HFF-Myc (cell line): ENCODE measurements around the gene UBE2G2.
A peak's percentile ranks its signal among the peaks of the same experiment; 100 is the strongest.

Source experiments
- DNase-seq: peaks from one replicate; pipeline ENCODE4 v3.0.0-alpha.2; 2011; ENCODE audit warnings: low read depth; ENCODE audit errors: extremely low read depth
- H3K4me3 ChIP-seq: replicated peaks from 2 replicates; pipeline ENCODE4 v1.5.1; 2011; ENCODE audit warnings: low read depth, mild to moderate bottlenecking, control low read depth, low read length
- TF ChIP-seq, protein P1 (sequence below): IDR thresholded peaks from 2 replicates; pipeline ENCODE4 v1.5.1; 2012; ENCODE audit warnings: mild to moderate bottlenecking, low read depth, low read length, control low read depth; ENCODE audit errors: missing control alignments

Gene UBE2G2

DNA sequence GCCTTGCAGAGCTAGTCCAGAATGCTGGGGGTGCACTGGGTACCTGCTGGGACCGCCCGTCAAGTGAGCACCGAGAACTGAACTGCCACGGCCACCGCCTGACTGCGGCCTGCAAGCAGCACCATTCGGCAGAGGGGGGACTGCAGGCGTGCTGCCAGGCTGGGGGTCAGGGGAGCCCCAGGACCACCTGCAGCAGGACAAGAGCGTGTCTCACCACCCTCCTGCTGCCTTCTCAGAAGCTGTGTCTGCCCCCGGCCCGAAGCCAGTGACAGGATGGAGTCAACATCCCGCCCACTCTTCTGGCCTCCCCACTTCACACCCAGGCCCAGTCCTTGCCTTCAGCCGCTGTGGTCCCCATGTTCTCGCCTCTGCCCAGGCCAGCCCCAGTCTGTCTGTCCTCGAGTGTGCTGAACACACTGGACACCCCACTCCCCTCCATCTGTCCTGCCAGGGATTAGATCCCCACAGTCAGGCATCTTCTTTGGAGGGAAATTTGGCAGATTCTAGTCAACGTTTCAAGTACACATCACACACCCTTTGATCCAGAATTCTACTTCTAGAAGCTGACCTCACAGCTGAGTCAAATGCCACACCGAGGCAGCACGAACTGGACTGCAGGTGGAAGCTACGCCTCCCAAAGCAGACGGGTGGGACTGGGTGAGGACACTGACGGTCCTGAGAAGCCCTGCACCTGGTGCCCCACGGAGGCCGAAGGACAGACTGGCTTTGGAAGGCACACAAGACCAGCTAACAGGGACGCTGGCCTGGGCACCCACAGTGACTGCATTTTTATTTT is 45.8 kb upstream of the UBE2G2 start:
- H3K4me3 ChIP-seq: no peak overlapping the region
- TF ChIP-seq, protein P1, sequence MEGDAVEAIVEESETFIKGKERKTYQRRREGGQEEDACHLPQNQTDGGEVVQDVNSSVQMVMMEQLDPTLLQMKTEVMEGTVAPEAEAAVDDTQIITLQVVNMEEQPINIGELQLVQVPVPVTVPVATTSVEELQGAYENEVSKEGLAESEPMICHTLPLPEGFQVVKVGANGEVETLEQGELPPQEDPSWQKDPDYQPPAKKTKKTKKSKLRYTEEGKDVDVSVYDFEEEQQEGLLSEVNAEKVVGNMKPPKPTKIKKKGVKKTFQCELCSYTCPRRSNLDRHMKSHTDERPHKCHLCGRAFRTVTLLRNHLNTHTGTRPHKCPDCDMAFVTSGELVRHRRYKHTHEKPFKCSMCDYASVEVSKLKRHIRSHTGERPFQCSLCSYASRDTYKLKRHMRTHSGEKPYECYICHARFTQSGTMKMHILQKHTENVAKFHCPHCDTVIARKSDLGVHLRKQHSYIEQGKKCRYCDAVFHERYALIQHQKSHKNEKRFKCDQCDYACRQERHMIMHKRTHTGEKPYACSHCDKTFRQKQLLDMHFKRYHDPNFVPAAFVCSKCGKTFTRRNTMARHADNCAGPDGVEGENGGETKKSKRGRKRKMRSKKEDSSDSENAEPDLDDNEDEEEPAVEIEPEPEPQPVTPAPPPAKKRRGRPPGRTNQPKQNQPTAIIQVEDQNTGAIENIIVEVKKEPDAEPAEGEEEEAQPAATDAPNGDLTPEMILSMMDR: no peak
- DNase-seq: no peak

DNA sequence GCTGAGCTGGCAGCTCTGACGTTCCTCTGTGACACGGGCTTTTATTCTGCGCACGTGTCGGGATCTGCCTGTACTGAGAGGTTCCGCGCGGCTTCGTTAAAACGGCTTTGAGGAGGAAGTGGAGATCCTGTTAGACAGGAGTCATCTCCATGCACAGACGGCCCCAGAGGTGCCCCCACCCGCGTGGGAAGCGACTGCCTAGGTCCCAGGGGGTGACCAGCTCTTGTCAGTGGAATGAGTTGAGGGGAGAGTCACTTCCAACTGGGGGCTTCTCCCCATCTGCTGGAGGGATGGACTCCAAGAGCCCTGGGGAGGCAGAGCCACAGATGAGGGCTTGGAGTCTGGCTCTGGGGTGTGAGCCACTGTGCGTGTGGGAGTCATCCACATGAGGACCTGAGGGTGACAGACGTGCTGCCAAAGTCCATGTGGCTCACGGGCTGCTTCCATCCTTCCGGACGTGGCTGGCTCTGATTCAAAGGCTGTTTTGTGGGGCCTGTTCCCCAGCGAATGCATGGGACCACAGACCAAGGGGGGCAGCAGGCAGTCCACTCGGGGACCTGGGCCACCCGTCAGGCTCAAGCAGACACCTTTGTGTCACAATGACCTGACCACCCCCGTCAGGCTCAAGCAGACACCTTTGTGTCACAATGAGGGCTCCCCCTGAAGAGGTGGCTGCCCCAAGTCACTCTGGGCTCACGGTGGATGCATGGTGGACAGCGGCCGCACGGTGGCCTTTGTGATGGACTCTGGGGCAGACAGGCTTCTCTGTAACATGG is 45.1 kb upstream of the UBE2G2 start:
- TF ChIP-seq, protein P1: no peak
- no peak for DNase-seq
- peak overlapping the region; percentile 39 for H3K4me3 ChIP-seq

DNA sequence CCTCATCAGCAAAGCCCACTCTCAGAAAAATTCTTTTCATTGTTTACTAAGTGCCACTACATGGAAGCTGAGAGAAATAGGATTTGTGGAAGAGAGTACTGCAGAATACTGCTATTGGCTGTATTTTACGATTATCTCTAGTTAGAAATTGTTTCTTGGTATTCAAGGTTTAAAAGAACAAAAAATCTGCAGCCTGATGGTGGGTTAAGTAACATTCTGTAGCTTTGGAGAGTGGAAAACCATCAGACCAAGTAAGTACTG is 44.5 kb upstream of the UBE2G2 start:
- DNase-seq: no peak
- peak overlapping the region; percentile 39 for H3K4me3 ChIP-seq
- TF ChIP-seq, protein P1: no peak

DNA sequence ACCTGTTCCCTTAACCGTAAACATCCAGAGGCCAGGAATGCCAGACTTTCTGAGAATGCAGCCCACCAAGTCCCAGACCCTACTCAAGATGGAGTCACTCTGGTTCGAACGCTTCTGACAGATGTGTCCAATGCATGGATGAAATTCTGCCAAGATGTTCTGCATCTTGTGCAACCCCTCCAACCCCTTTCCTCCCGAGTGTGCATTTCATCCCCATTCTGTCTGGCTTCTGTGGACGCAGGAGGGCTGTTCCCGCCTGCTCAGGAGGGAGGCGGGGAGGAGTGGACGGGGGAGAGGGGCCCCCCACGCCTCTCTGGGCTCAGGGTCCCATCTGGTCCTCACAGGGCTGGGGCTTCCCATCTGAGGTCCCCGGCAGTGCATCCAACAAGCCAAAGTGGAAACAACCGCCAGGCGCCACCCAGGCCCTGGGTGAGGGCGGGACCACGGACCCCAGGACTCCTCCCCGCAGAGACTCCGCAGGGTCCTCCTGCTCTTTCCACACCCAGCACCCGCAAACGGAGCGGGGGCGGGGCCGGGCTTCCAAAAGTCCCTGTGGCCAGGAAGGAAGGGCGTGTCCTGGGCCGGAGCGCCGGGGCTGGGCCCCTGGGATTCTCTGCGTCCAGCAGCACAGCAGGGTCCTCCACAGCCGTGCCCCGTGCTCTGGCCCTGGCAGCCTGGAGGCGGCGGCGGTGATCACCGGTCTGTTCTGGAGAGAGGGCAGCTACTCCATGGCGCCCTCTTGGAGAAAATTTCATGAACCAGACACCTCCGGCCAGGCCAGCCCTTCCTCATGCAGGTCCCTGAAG is 44.0 kb upstream of the UBE2G2 start:
- TF ChIP-seq, protein P1: peak; percentile 34
- no peak for DNase-seq
- H3K4me3 ChIP-seq: peak overlapping the region; percentile 39

DNA sequence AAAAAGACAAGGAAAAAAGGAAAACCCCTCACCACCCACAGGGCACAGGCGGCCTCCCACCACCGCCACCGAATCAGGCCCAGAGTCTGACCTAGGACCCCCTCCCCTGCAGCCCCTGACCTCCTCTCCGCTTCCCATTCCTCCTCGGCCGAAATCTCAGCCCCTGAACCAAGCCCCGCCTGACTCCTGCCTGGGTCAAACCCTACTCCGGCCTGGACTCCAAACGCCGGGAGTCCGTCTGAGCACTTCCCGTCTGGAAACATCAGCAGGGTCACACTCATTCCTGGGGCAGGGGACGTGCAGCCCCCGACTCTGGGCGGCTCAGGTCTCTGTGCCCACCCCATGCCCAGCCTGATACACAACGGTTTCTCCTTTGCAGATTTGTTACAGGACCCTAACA is 42.6 kb upstream of the UBE2G2 start:
- DNase-seq: no peak
- TF ChIP-seq, protein P1: no peak
- no peak overlapping the region for H3K4me3 ChIP-seq

DNA sequence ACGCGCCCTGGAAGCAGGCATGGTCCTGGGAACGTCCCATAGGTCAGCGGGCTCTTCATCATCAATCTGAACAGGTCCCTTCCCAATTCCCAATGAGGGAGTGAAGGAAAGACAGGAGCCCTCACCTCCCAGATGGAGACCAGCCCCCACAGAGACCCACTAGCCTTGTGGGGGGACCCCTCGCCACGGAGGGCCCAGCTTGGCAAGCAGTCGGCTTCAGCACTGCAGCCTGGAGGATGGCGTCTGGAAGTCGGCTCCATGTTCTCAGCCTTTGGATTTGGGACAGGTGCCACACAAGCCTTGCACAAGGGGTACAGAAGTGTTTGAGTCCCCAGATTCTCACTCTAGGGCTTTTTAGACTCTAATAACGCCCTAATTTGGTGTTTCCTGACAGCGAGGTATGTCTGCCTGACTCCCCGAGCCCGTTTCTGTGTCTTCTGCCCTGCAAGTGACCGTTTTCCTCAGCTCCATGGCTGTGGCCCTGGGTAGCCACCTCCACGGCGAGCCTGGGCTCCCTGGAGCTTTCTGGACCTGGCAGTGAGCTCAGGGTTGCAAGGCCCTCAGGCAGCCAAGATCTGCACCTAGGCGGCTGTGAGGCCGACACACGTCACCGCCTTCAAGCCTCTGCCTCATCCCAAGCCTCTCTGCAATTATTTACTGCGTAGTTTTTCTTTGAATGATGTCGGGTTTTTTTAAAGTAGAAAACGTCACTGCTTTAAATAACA is 41.3 kb upstream of the UBE2G2 start:
- TF ChIP-seq, protein P1: no peak
- no peak for DNase-seq
- no peak overlapping the region for H3K4me3 ChIP-seq
